NB4 (cell line): Measurements from ENCODE around the gene DEFB131A.
"Not testable (repeated sequence)": the region's sequence is repeated elsewhere in the genome, so short reads cannot be mapped to it uniquely, and the experiment has no call there.

Source experiments
- CTCF ChIP-seq: IDR thresholded peaks from one replicate; pipeline ENCODE4 v1.5.1; 2012; ENCODE audit warnings: low read depth, low read length
- MAX ChIP-seq: IDR thresholded peaks from 2 replicates; pipeline ENCODE4 v1.6.1; 2011; ENCODE audit warnings: low read depth, low read length
- MYC ChIP-seq: IDR thresholded peaks from 2 replicates; pipeline ENCODE4 v1.6.1; 2011; ENCODE audit warnings: low read depth, low read length
- POLR2A ChIP-seq: IDR thresholded peaks from 2 replicates; pipeline ENCODE4 v1.6.1; 2011; ENCODE audit warnings: mild to moderate bottlenecking; ENCODE audit not compliant: insufficient read length; ENCODE audit errors: extremely low read depth

- not testable (repeated sequence) for TF ChIP-seq POLR2A, CTCF, MYC, MAX
Measured at GRCh38 chr4:9486880-9487279, 42.7 kb downstream of the DEFB131A start.
